ENCODE measurements around the gene CAPS.

- TF ChIP-seq HDAC2 (IDR thresholded peaks at IDR 0.05) = no peak
- no peak for TF ChIP-seq PHF8 (IDR thresholded peaks at IDR 0.05; ENCODE audit: borderline replicate concordance, low read depth)
- TF ChIP-seq CTCF (IDR thresholded peaks at IDR 0.05) = peak; percentile 64
- no peak for TF ChIP-seq ZFP36 (IDR thresholded peaks at IDR 0.05; ENCODE audit: borderline replicate concordance, partially characterized antibody)
- TF ChIP-seq POLR2AphosphoS2 (conservative IDR thresholded peaks at IDR 0.05; ENCODE audit: low read length) = no peak
These were observed 21.9 kb upstream of the CAPS start for GRCh38 chr19:5891938-5892771.
